Activated CD4-positive, CD25-positive, alpha-beta regulatory T cell treated with anti-CD3 and anti-CD28 coated beads, Interleukin-2, amount 50 U/mL, for 16 hours (primary cell): ENCODE results near the gene PACSIN2.

Source experiments
- DNase-seq: peaks from one replicate; pipeline ENCODE4 v3.0.0-alpha.2; 2020; ENCODE audit warnings: low read depth, low spot score

The PACSIN2 gene

GRCh38 chr22:42906605-42907348 is 108.2 kb downstream of the PACSIN2 start:
- no peak for DNase-seq

DNA sequence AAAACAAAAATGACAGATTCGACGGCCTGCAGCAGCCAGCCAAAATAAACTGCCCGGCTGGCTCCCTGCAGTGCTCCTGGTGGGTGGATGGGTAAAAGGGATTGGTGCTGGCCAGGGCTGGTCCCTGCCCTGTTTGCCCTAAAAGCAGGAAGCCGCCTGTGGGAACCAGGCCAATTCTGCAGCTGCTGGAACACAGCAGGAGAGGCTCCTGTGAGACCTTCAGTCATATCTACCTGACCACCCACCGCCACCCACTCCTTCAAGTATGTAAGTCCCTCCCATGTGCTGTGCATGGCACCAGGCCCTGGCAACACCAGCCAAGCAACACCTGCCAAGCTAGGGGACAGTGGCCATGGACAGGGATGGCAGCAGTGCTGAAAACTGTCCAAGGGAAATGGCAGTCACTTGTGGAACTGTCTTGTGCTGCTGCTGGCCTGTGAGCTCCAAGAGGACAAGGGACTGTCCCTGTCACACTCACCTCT is 109.2 kb downstream of the PACSIN2 start:
- DNase-seq, result no peak

DNA sequence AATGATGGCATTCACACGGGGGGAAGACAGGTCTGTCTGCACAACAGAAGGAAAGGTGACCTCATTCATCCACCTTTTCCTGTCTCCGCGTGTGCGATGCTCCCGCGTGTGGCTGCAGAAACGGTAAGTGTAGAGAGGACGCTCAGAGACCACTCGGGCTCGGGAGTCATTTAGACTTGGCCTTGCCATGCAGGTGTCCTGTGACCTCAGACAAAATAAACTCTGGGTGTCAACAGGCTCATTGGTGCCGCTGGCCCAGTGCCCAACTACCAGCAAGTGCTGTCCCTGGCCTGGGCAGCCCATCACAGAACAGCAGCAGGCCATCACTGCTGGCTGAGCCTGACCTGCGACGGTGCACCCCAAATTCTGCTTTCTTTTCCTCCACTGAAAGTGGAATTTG is 109.7 kb downstream of the PACSIN2 start:
- no peak for DNase-seq

DNA sequence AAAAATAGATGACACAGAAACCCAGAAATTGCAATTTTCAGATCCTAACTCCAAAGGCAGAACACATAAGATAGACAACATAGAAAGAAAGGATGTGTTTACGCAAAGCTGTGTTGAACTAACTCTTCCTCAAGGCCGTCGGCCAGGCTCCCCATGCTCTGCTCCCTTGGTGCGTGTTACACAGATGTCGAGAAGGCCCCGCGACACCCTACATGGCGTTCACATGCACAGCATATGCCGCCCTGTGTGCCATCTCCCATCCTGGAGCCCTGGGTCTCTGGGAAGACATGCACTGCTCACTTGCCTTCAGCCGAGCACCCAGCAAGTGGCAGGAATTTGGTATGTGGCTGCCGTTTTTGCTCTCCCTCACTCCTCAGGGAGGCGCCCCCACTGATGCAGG is 110.9 kb downstream of the PACSIN2 start:
- DNase-seq, result no peak

- DNase-seq, result no peak
Measured at GRCh38 chr22:42902875-42903510, 112.0 kb downstream of the PACSIN2 start.

GRCh38 chr22:42901790-42902508 is 113.0 kb downstream of the PACSIN2 start:
- no peak for DNase-seq

- DNase-seq, result no peak
Measured at GRCh38 chr22:42897960-42898359, 117.0 kb downstream of the PACSIN2 start.

GRCh38 chr22:42895541-42895981 is 119.4 kb downstream of the PACSIN2 start:
- no peak for DNase-seq

- DNase-seq, result no peak
Measured at GRCh38 chr22:42895087-42895486, 119.9 kb downstream of the PACSIN2 start.

DNA sequence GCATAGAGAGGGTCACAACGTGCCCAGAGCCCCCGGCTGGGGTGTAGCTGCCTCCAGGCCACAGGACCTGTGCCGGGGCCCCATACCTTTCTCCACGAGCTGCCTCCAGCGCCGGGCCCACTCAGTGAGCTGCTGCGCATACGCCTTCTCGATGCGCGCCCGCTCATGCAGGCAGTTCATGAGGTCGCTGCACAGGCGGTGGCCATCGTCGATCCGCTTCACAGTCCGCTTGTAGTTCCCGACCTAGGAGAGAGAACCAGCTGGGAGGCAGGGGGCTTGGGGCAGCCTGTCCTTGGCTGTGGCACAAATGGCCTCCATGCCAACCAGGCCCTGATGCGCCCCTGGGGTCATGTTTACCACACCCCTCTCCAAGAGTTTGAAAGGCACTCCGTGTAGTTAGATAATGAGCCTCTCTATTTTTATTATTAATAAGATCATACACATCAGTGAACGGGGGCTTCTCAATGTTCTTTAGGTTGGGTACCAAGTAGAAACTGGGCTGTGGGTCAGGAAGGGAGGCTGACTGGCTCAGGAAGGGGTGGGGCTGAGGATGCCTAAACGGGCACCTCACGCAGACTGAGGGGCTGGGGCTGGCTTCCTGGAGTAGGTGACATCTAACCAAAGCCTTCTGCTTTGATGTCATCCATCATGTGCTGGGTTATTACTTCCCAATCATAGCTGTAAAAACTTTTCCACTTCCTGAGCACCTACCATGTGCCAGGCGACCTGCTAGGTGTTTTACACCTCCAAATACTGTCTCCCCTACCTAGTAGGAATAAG is 121.4 kb downstream of the PACSIN2 start:
- DNase-seq, result no peak

- no peak for DNase-seq
Measured at GRCh38 chr22:42892571-42893316, 122.2 kb downstream of the PACSIN2 start.

- no peak for DNase-seq
Measured at GRCh38 chr22:42892156-42892555, 122.8 kb downstream of the PACSIN2 start.

DNA sequence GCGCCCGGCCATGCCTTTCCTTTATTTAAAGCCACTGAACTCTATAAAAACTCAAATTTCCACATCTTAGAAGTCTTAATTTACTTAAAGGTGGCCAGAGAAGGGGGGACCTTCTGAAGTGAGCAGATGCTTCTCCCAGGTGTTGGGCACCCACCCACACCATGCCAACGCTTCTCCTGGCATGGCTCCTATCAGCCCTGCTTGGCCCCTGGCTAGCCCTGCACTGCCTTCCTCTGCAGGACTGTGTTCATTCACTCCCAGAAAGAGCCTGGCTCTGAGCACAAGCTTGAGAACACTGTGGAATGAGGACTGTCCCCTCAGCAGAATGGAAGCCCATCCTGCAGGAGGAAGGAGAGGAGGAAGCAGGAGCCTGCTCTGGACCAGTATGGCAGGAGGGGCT is 123.3 kb downstream of the PACSIN2 start:
- no peak for DNase-seq

DNA sequence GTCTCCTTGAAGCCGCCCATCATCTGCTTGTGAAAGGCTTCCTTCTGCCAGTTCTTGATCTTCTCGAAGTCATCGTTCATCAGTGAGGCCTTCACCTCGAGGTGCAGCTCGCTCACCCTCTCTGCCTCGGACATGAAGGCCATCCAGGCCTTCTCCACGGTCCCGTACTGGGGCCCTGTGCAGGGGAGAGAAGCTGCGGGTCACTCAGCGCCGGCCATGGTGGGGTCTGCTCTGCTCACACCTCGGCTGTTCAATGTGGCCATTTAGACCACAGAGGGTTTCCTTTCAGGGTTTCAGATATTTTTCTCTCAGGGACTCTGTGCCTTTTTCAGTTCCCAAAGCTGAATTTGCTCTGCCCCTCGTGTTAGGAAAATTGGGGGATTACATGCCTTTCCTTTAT is 123.9 kb downstream of the PACSIN2 start:
- no peak for DNase-seq

DNA sequence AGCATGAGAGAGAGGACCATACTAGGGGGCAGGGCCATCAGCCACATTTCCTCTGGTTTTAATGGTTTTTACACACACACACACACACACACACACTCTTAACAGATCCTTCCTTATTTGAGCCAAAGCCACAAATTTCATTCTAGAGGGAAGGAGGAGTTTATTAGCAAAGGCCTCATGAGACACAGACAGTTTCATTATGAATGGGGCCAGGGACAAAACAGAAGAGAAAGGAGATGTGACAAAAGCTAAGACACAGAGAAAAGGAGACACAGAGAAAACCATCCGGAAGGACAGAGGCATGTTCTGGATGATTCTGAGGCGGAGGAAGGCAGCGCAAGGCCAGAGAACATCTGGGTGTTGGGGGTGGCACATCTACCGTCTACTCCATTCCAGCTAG is 125.6 kb downstream of the PACSIN2 start:
- DNase-seq, result no peak

GRCh38 chr22:42887523-42888507 is 127.1 kb downstream of the PACSIN2 start:
- no peak for DNase-seq

DNA sequence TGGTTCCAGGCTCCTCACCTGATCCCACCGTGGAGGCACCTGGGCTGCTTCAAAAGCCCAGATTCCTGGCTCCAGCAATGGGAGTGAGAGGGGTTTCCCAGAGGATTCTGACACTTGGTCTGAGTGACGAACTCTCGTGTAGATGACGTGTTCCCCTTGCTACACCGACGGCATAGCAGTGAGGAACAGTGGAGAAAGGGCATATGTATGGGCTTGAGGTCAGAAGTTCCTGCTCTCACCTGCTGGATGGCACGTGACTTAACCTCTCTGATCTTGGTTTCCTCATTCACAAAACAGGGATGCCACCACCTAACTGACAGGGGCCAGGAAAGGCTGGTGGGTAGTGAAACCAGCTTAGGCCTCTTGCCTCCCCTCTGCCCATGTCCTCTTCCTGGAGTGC is 127.8 kb downstream of the PACSIN2 start:
- DNase-seq, result no peak

DNA sequence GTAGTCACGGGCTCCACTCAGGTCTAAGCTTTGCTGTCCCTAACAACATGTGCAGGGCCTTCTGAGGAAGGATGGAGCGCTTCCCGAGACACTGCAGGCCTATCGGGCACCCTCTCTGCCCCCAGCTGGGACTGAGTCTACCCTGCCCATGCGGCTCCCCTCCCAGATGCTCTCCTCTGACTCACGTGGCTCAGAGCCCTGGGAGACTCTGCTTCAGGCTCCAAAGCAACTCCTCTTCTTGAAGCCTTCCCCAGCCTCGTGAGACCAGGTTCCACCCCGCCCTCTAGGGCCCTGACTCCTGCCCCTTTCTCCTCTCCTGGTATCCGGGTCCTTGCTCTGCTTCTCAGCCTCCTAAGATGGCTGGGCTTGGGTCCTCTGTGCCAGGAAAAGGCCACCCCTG is 129.5 kb downstream of the PACSIN2 start:
- no peak for DNase-seq

- no peak for DNase-seq
Measured at GRCh38 chr22:42884616-42885375, 130.2 kb downstream of the PACSIN2 start.
